Measurements from ENCODE around the gene UGT1A10.
"Not testable (repeated sequence)": the region's sequence is repeated elsewhere in the genome, so short reads cannot be mapped to it uniquely, and the experiment has no call there.

The UGT1A10 gene

GRCh38 chr2:233636306-233636705 lies at the start of gene UGT1A10:
Gene UGT1A10 (plus strand): TSS chr2:233636448. CDS start chr2:233636523, 75 bp downstream.
- not testable (repeated sequence) for DNase-seq (ENCODE audit: low read depth)

GRCh38 chr2:233588400-233588799 lies 47.8 kb upstream of the UGT1A10 start:
- DNase-seq (ENCODE audit: low read depth), result no peak

GRCh38 chr2:233592706-233593105 lies 43.5 kb upstream of the UGT1A10 start:
- DNase-seq (ENCODE audit: low read depth), result not testable (repeated sequence)

GRCh38 chr2:233593201-233593600 lies 43.0 kb upstream of the UGT1A10 start:
- DNase-seq (ENCODE audit: low read depth), result no peak

GRCh38 chr2:233597522-233597921 lies 38.7 kb upstream of the UGT1A10 start:
- no peak for DNase-seq (ENCODE audit: low read depth)

- no peak for DNase-seq (ENCODE audit: low read depth)
These were observed 37.3 kb upstream of the UGT1A10 start for GRCh38 chr2:233598952-233599351.

DNA sequence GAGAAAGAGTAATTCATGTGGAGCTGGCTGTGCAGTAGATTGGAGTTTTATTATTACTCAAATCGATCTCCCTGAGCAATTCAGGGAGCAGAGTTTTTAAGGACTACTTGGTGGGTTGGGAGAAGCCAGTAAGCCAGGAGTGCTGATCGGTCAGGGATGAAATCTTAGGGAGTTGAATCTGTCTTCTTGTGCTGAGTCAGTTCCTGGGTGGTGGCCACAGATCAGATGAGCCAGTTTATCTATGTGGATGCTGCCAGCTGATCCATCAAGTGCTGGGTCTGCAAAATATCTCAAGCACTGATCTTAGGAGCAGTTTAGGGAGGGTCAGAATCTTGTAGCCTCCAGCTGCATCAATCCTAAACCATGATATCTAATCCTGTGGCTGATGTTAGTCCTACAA lies 35.9 kb upstream of the UGT1A10 start:
- DNase-seq (ENCODE audit: low read depth), result no peak

- DNase-seq (ENCODE audit: low read depth), result no peak
These were observed 34.2 kb upstream of the UGT1A10 start for GRCh38 chr2:233602076-233602475.

- DNase-seq (ENCODE audit: low read depth), result no peak
These were observed 32.7 kb upstream of the UGT1A10 start for GRCh38 chr2:233603520-233603919.

DNA sequence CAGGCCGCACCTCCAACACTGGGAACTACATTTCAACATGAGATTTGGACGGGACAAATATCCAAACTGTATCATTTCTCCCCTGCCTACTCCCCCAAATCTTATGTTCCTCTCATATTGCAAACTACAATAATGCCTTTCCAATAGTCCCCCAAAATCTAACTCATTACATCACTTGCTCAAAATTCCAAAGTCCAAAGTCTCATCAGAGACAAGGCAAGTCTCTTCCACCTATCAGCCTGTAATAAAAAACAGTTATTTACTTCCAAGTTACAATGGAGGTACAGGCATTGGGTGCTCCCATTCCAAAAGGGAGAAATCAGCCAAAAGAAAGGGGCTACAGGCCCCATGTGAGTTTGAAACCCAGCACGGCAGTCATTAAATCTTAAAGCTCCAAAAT lies 31.4 kb upstream of the UGT1A10 start:
- DNase-seq (ENCODE audit: low read depth), result no peak

DNA sequence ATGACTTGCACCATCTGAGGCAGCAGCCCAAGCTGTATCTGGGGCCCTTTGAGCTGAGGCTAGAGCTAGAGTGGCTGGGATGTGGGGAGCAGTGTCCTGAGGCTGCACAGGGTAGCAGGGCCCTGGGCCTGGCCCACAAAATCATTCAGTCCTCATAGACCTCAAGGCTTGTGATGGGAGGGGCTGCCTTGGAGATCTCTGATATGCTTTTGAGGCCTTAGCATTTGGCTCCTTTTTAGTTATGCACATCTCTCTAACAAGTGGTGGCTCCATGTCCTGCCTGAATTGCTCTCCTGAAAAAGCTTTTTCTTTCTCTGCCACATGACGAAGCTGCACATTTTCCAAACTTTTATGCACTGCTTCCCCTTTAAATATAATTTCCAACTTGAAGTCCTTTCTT lies 30.6 kb upstream of the UGT1A10 start:
- no peak for DNase-seq (ENCODE audit: low read depth)

GRCh38 chr2:233611284-233611683 lies 25.0 kb upstream of the UGT1A10 start:
- DNase-seq (ENCODE audit: low read depth), result no peak

GRCh38 chr2:233617476-233617875 lies 18.8 kb upstream of the UGT1A10 start, which contains the start of gene UGT1A8:
Gene UGT1A8 (plus strand): TSS chr2:233617633. CDS start chr2:233617708, 75 bp downstream.
- not testable (repeated sequence) for DNase-seq (ENCODE audit: low read depth)

GRCh38 chr2:233620204-233620603 lies 16.0 kb upstream of the UGT1A10 start:
- DNase-seq (ENCODE audit: low read depth), result no peak

DNA sequence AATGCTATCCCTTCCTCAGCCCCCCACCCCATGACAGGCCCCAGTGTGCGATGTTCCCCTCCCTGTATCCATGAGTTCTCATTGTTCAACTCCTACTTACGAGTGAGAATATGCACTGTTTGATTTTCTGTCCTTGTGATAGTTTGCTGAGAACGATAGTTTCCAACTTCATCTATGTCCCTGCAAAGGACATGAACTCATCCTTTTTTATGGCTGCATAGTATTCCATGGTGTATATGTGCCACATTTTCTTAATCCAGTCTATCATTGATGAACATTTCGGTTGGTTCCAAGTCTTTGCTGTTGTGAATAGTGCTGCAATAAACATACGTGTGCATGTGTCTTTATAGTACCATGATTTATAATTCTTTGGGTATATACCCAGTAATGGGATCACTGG lies 14.4 kb upstream of the UGT1A10 start:
- not testable (repeated sequence) for DNase-seq (ENCODE audit: low read depth)

GRCh38 chr2:233627331-233628025 lies 8.8 kb upstream of the UGT1A10 start:
- DNase-seq (ENCODE audit: low read depth), result no peak

DNA sequence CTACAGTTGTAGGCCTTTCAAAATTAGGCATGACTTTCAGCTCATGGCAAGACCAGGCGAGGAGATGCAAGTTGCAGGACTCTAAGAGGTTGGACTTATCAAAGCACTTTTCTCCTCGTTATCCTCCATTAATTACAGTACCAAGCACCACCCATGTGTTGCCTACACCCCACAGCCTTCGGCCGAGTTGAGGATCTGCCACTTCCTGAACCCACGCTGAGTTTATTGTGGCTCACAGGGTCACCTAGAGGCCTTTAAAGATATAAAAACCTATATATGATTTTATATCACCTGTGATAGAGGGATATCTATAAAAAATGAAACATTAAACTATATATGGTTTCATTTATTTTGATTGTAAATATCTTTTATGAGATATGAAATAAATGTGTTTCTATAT lies 2.6 kb downstream of the UGT1A10 start:
- no peak for DNase-seq (ENCODE audit: low read depth)

GRCh38 chr2:233639860-233640259 lies 3.6 kb downstream of the UGT1A10 start:
- no peak for DNase-seq (ENCODE audit: low read depth)

DNA sequence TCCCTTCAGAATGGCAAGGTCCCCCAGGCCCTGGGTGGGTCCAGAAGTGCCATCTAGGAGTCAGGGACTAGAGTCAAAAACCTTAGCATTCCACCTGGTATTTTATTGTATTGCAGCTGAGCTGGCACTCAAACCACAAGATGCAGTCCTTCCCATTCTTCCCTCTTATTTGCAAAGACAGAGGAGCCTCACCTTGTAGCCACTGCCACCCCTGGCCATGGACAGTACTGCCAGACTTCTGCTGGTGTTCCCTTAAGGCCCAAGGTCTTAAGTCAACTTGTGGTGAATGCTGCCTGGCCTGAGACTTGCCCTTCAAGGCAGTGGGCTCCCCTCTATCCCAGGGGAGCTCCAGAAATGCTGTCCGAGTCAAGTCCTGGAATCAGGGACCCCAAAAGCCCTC lies 6.9 kb downstream of the UGT1A10 start:
- no peak for DNase-seq (ENCODE audit: low read depth)

DNA sequence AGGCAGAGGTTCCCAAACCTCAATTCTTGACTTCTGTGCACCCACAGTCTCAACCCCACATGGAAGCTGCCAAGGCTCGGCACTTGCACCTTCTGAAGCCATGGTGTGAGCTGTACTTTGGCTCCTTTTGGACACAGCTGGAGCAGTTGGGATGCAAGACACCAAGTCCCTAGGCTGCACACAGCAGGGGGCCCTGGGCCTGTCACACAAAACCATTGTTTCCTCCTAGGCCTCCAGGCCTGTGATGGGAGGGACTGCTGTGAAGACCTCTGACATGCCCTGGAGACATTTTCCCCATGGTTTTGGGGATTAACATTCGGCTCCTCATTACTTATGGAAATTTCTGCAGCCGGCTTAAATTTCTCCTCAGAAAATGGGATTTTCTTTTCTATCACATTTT lies 9.8 kb downstream of the UGT1A10 start:
- not testable (repeated sequence) for DNase-seq (ENCODE audit: low read depth)

DNA sequence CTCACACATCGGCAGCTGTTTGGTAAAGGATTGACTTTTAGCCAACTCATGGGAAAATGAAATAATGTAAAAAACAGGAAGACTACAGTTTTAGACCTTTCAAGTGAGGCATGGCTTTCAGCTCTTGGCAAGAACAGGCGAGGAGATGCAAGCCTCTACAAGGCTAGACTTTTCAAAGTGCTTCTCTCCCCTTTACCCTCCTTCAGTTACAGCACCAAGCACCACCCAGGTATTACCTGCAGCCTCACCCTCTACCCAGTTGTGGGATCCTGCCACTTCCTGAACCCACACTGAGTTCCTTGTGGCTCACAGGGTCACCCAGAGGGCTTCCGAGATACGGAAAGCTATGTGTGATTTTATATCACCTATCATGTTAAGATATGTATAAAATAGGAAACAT lies 14.7 kb downstream of the UGT1A10 start:
- no peak for DNase-seq (ENCODE audit: low read depth)

DNA sequence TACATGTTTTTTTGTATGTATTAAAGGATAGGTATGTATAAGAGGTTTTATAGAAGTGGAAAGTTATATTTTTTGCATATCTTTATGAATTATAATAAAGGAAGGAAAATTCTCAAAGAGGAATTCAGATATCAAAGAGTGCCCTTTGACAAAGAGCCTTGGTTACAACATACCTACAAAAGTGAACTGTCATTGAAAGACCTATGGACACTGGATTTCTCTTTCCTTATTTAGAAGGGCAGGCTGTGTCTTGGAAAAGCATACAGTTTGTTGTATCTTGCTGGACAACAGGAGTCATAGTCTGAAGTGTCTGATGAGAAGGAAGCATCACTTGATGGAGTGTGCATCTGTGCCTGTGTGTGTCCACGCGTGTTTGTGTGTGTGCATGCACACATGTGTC lies 15.2 kb downstream of the UGT1A10 start:
- no peak for DNase-seq (ENCODE audit: low read depth)

- DNase-seq (ENCODE audit: low read depth), result no peak
These were observed 18.3 kb downstream of the UGT1A10 start for GRCh38 chr2:233654501-233654900.

DNA sequence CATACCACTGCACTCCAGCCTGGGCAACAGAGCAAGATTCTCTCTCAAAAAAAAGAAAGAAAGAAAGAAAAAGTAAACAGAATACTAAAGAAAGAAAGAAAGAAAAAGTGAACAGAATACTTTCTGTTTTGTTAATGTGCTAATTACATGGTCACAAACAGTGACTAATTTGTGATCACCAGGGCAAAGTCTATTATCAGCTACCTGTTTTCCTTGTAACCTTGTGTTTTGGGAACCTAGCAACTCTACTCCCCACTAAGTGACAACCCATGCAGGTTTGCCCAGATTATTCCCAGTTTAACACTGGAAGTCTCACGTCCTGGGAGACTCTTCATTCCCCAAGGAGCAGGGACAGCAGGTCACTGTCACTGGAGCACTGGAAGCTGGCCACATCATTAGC lies 18.8 kb downstream of the UGT1A10 start:
- DNase-seq (ENCODE audit: low read depth), result no peak

All from stimulated activated CD8-positive, alpha-beta memory T cell treated with anti-CD3 and anti-CD28 coated beads, Interleukin-15, amount 100 ng/mL, for 24 hours (primary cell).